Testis (tissue), 2 donors: ENCODE measurements around the gene PBX4.

ENCODE experiments used
- CTCF ChIP-seq, 3 experiments: fragments of 450-650 bp in 2 of 3; fragments of 200-600 bp in 1 of 3; sonication (generic) in 1 of 3; IDR thresholded peaks; one replicate each; pipeline ENCODE4 v1.5.1; 2016 to 2019; ENCODE audit warnings: antibody characterized with exemption in 3 of 3, mild to moderate bottlenecking in 2 of 3, moderate library complexity in 1 of 3
- POLR2A ChIP-seq: fragments of 450-650 bp; IDR thresholded peaks from one replicate; pipeline ENCODE4 v1.6.1; 2017; ENCODE audit warnings: antibody characterized with exemption, mild to moderate bottlenecking, moderate library complexity

- no peak for TF ChIP-seq CTCF (IDR thresholded peaks at IDR 0.05)
- no peak for TF ChIP-seq POLR2A
Observed at GRCh38 chr19:19662344-19662743, 43.9 kb upstream of the PBX4 start.
